Gastroesophageal sphincter (tissue), 4 donors: ENCODE measurements around the gene FAM20A. TPM values are rescaled to one million over a fixed set of nuclear protein-coding genes. Genes with fewer than 3 reads are reported as not detected.

Experiments used
- ATAC-seq: fragments of 150-250 bp; one replicate; pipeline ENCODE4 v1.9.1; 2016; ENCODE audit warnings: mild to moderate bottlenecking, moderate library complexity
- H3K27ac ChIP-seq, 4 donors: fragments of 200-600 bp; sonication (generic) in 3 of 4; 1 replicate in 3 of 4; 2 replicates in 1 of 4; pipeline ENCODE4 v1.5.1; 2016 to 2019
- H3K27me3 ChIP-seq: fragments of 200-600 bp; sonication (generic); one replicate; pipeline ENCODE4 v1.5.1; 2019
- H3K36me3 ChIP-seq, 2 donors: fragments of 200-600 bp; sonication (generic); one replicate each; pipeline ENCODE4 v1.5.1; 2019; ENCODE audit warnings: control low read depth in 1 of 2
- H3K4me1 ChIP-seq, 3 donors: fragments of 200-600 bp; sonication (generic); 1 replicate in 2 of 3; 2 replicates in 1 of 3; pipeline ENCODE4 v1.5.1; 2016 to 2019; ENCODE audit warnings: control low read depth in 2 of 3
- H3K4me3 ChIP-seq, 2 donors: fragments of 200-600 bp; sonication (generic); one replicate each; pipeline ENCODE4 v1.5.1; 2019; ENCODE audit warnings: mild to moderate bottlenecking in 1 of 2, moderate library complexity in 1 of 2
- H3K9me3 ChIP-seq, 3 donors: fragments of 200-600 bp; sonication (generic); one replicate each; pipeline ENCODE4 v1.5.1; 2017 to 2019; ENCODE audit warnings: control low read depth in 2 of 3
- EP300 ChIP-seq: sonication (generic); formaldehyde crosslinking; IDR thresholded peaks from one replicate; pipeline ENCODE4 v1.6.1; 2017; ENCODE audit warnings: antibody characterized with exemption, mild to moderate bottlenecking
- POLR2A ChIP-seq, 2 donors: fragments of 450-650 bp; IDR thresholded peaks; one replicate each; pipeline ENCODE4 v1.6.1; 2017; ENCODE audit warnings: antibody characterized with exemption in 2 of 2, mild to moderate bottlenecking in 2 of 2, moderate library complexity in 1 of 2
- POLR2AphosphoS5 ChIP-seq: sonication (generic); formaldehyde crosslinking; IDR thresholded peaks from one replicate; pipeline ENCODE4 v1.6.1; 2017; ENCODE audit warnings: antibody characterized with exemption
- WGBS, 2 donors: methylation state at CpG; one replicate each; pipeline ENCODE4 v1.1.5; 2018; ENCODE audit warnings: low coverage in 1 of 2; 5-methylcytosine and 5-hydroxymethylcytosine counted together
- total RNA-seq, 4 donors: library from RNA; depleted of rRNA; stranded (reverse); fragments of >200 nt; gene quantifications; one replicate each; pipeline ENCODE4 v1.1.0, GENCODE V29; 2016
- TF ChIP-seq, protein P1 (sequence below), 4 experiments: fragments of 200-600 bp in 2 of 4; fragments of 450-650 bp in 2 of 4; sonication (generic) in 1 of 4; IDR thresholded peaks; one replicate each; pipeline ENCODE4 v1.5.1; 2017 to 2019; ENCODE audit warnings: antibody characterized with exemption in 4 of 4, mild to moderate bottlenecking in 2 of 4, moderate library complexity in 2 of 4

Gene FAM20A
- total RNA-seq, 4 donors from 2014 or later = 1.4 to 13.7 (median 2.9) TPM

- no peak overlapping the region for H3K27ac ChIP-seq
- no peak for ATAC-seq
- H3K36me3 ChIP-seq = no peaks in the 10 kb centered on the region
- peaks cover 0 to 25% (median 6%) of the 10 kb centered on the region in 3 donors for H3K4me1 ChIP-seq
- H3K4me3 ChIP-seq = no peak overlapping the region
- H3K27me3 ChIP-seq = no peaks in the 10 kb centered on the region
- 82 to 100% methylated on average over 3 of the region's 3 CpGs for WGBS, 2 donors
- H3K9me3 ChIP-seq = no peaks in the 10 kb centered on the region
- TF ChIP-seq EP300 (no peak), POLR2AphosphoS5 (no peak), POLR2A (IDR thresholded peaks at IDR 0.05) (no peak)
- TF ChIP-seq, protein P1, sequence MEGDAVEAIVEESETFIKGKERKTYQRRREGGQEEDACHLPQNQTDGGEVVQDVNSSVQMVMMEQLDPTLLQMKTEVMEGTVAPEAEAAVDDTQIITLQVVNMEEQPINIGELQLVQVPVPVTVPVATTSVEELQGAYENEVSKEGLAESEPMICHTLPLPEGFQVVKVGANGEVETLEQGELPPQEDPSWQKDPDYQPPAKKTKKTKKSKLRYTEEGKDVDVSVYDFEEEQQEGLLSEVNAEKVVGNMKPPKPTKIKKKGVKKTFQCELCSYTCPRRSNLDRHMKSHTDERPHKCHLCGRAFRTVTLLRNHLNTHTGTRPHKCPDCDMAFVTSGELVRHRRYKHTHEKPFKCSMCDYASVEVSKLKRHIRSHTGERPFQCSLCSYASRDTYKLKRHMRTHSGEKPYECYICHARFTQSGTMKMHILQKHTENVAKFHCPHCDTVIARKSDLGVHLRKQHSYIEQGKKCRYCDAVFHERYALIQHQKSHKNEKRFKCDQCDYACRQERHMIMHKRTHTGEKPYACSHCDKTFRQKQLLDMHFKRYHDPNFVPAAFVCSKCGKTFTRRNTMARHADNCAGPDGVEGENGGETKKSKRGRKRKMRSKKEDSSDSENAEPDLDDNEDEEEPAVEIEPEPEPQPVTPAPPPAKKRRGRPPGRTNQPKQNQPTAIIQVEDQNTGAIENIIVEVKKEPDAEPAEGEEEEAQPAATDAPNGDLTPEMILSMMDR (IDR thresholded peaks at IDR 0.05) = no peak
These were observed 22.9 kb downstream of the FAM20A start for GRCh38 chr17:68578236-68578635.

DNA sequence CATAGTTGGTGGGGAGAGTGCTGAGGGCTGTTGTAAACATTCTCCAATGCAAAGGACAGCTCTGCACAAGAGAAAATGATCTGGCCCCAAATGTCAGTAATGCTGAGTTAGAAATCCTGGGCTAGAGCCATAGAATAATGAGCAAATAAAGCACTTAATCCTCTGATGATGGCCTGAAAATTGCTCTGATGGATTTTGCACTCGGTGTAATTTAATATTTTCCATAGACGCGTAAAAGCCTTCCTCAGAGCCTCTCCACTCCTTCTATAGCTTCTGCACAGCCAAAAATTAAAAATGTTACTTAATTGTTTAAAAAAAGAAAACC, 23.7 kb downstream of the FAM20A start:
- no peak for ATAC-seq
- no peak overlapping the region for H3K27ac ChIP-seq
- peaks cover 0 to 25% (median 6%) of the 10 kb centered on the region in 3 donors for H3K4me1 ChIP-seq
- no peaks in the 10 kb centered on the region for H3K9me3 ChIP-seq
- no peaks in the 10 kb centered on the region for H3K27me3 ChIP-seq
- H3K36me3 ChIP-seq = no peaks in the 10 kb centered on the region
- H3K4me3 ChIP-seq = no peak overlapping the region
- TF ChIP-seq POLR2A (IDR thresholded peaks at IDR 0.05) = no peak
- no peak for TF ChIP-seq EP300
- no peak for TF ChIP-seq POLR2AphosphoS5
- TF ChIP-seq, protein P1 (IDR thresholded peaks at IDR 0.05) = no peak
- WGBS, 2 donors = 36 to 47% methylated on average over 3 of the region's 3 CpGs

DNA sequence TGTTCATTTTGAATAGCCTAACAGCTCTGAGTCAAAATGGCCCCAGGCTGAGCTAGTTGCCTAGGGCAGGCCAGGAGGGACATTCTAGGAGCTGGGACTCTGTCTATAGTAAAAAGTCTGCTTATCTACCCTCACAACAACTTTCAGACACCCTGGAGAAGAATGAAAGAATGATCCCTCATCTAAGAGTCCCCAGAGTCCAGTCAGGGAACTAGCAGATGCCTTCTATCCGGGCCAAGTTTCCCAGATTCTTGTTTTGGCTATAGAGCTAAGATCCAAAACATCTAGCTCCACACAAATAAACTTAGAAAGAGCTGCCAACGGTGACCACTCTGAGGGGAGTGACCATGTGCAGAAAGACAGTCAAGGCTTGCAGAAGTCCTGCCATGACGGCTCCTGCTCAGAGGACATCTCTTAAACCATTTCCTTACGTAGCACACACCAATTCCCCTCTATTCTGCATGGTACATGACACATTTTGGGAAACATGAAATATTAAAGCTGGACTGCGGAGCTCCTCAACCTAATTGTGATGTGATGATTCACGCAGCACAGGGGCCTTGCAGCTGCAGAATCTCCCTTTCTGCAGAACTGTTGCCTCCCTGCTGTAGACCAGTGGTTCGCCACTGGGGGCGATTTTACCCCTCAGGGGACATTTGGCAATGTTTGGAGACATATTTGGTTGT, 24.2 kb downstream of the FAM20A start:
- H3K27me3 ChIP-seq = no peaks in the 10 kb centered on the region
- WGBS, 2 donors = 31 to 32% methylated on average over 6 to 7 of the region's 8 CpGs
- H3K9me3 ChIP-seq = no peaks in the 10 kb centered on the region
- H3K27ac ChIP-seq = peak overlapping the region in 3 of 4 donors; percentile 8 to 42 (median 27)
- TF ChIP-seq EP300 (no peak), POLR2A (IDR thresholded peaks at IDR 0.05) (no peak), POLR2AphosphoS5 (no peak)
- TF ChIP-seq, protein P1 (IDR thresholded peaks at IDR 0.05) = no peak
- peak; percentile 82 for ATAC-seq
- peaks cover 0 to 25% (median 6%) of the 10 kb centered on the region in 3 donors for H3K4me1 ChIP-seq
- no peaks in the 10 kb centered on the region for H3K36me3 ChIP-seq
- no peak overlapping the region for H3K4me3 ChIP-seq

GRCh38 chr17:68576137-68576536, 25.0 kb downstream of the FAM20A start:
- no peak overlapping the region for H3K4me3 ChIP-seq
- TF ChIP-seq EP300 = no peak
- TF ChIP-seq, protein P1 (IDR thresholded peaks at IDR 0.05) = no peak
- H3K27me3 ChIP-seq = no peaks in the 10 kb centered on the region
- no peaks in the 10 kb centered on the region for H3K9me3 ChIP-seq
- no peak for ATAC-seq
- 100% methylated on average over 1 of the region's 2 CpGs; no CpG with 5 or more reads in 1 of the 2 donors for WGBS, 2 donors
- H3K4me1 ChIP-seq = peaks cover 0 to 25% (median 6%) of the 10 kb centered on the region in 3 donors
- H3K27ac ChIP-seq = peak overlapping the region in 2 of 4 donors; percentile 8 to 42
- no peaks in the 10 kb centered on the region for H3K36me3 ChIP-seq

DNA sequence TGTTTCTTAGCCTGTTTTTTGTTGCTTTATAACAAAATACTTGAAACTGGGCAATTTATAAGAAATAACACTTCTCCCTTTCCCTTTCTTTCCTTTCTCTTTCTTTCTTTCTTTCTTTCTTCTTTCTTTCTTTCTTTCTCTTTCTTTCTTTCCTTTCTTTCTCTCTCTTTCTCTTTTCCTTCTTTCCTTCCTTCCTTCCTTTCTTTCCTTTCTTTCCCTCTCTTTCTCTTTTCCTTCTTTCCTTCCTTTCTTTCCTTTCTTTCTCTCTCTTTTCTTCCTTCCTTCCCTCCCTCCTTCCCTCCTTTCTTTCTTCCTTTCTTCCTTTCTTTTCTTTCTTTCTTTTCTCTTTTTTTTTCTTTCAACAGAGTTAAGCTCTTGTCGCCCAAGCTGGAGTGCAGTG, 27.8 kb downstream of the FAM20A start:
- TF ChIP-seq, protein P1 (IDR thresholded peaks at IDR 0.05) = no peak
- TF ChIP-seq POLR2AphosphoS5 = no peak
- no peak for TF ChIP-seq POLR2A (IDR thresholded peaks at IDR 0.05)
- TF ChIP-seq EP300 = no peak
- H3K9me3 ChIP-seq = no peaks in the 10 kb centered on the region
- H3K4me1 ChIP-seq = peaks cover 0 to 12% (median 6%) of the 10 kb centered on the region in 3 donors
- H3K27ac ChIP-seq = no peak overlapping the region
- no peak for ATAC-seq
- H3K27me3 ChIP-seq = no peaks in the 10 kb centered on the region
- WGBS, 2 donors = 100% methylated on average over 1 of the region's 1 CpG; no CpG with 5 or more reads in 1 of the 2 donors
- H3K36me3 ChIP-seq = no peaks in the 10 kb centered on the region
- H3K4me3 ChIP-seq = no peak overlapping the region
